NB4 (cell line): ENCODE data around the gene RANBP3.

ENCODE experiments used
- POLR2A ChIP-seq: IDR thresholded peaks from 2 replicates; pipeline ENCODE4 v1.6.1; 2011; ENCODE audit warnings: mild to moderate bottlenecking; ENCODE audit not compliant: insufficient read length; ENCODE audit errors: extremely low read depth
- TF ChIP-seq, protein P1 (sequence below): IDR thresholded peaks from one replicate; pipeline ENCODE4 v1.5.1; 2012; ENCODE audit warnings: low read depth, low read length

DNA sequence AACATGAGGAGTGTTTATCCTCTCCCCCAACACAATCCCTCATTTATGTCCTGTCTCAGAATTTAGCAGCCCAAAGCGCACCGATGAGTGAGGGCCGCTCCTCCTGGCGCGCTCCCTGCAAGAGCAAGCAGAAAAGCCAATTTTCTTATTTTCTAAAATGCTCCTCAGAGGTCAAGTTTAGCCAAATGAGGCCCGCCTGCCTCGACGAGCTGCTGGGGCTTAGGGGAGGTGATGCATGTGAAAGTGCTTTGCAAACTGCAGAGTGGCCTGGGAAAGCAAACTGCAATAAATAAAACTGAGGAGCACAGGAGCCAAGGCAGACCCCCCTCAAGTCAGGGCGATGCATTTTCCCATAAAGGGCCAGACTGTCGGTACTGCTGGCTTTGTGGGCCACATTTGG, 34.9 kb downstream of the RANBP3 start:
- TF ChIP-seq POLR2A: no peak
- TF ChIP-seq, protein P1, sequence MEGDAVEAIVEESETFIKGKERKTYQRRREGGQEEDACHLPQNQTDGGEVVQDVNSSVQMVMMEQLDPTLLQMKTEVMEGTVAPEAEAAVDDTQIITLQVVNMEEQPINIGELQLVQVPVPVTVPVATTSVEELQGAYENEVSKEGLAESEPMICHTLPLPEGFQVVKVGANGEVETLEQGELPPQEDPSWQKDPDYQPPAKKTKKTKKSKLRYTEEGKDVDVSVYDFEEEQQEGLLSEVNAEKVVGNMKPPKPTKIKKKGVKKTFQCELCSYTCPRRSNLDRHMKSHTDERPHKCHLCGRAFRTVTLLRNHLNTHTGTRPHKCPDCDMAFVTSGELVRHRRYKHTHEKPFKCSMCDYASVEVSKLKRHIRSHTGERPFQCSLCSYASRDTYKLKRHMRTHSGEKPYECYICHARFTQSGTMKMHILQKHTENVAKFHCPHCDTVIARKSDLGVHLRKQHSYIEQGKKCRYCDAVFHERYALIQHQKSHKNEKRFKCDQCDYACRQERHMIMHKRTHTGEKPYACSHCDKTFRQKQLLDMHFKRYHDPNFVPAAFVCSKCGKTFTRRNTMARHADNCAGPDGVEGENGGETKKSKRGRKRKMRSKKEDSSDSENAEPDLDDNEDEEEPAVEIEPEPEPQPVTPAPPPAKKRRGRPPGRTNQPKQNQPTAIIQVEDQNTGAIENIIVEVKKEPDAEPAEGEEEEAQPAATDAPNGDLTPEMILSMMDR: no peak
